ENCODE results near the gene DAND5. TPM values are rescaled to one million over a fixed set of nuclear protein-coding genes. Genes with fewer than 3 reads are reported as not detected.
"Not testable (repeated sequence)": the region's sequence is repeated elsewhere in the genome, so short reads cannot be mapped to it uniquely, and the experiment has no call there.

The DAND5 gene
- total and polyA plus RNA-seq, 9 donors = 0.11 to 0.15 TPM; not detected in 7

- peak in 2 of 5 donors; percentile 45 to 49 for DNase-seq
- peak overlapping the region in 1 of 2 donors; percentile 27 for H3K27ac ChIP-seq
- WGBS, 3 donors = 16 to 28% (median 17%) methylated on average over 11 of the region's 11 CpGs
- no peaks in the 10 kb centered on the region for H3K36me3 ChIP-seq
- H3K9me3 ChIP-seq = no peaks in the 10 kb centered on the region
- H3K4me1 ChIP-seq (ENCODE audit: insufficient read depth) = peaks cover 5% of the 10 kb centered on the region
- TF ChIP-seq EP300 (IDR thresholded peaks at IDR 0.05) (no peak), CTCF (IDR thresholded peaks at IDR 0.05) (no peak), POLR2A (IDR thresholded peaks at IDR 0.05) (no peak)
- H3K27me3 ChIP-seq = no peaks in the 10 kb centered on the region
- no peak overlapping the region for H3K4me3 ChIP-seq
- intact Hi-C loops (cut with DNase I) = no loop called here
These were observed 16.1 kb upstream of the DAND5 start for GRCh38 chr19:12953138-12953798.

GRCh38 chr19:12953799-12954611, 15.4 kb upstream of the DAND5 start:
- peak overlapping the region in 1 of 2 donors; percentile 27 for H3K27ac ChIP-seq

GRCh38 chr19:12954612-12954962, 14.8 kb upstream of the DAND5 start:
- H3K9me3 ChIP-seq = no peaks in the 10 kb centered on the region
- no peak for TF ChIP-seq POLR2A (IDR thresholded peaks at IDR 0.05)
- TF ChIP-seq CTCF (IDR thresholded peaks at IDR 0.05) = no peak
- TF ChIP-seq EP300 (IDR thresholded peaks at IDR 0.05) = no peak
- H3K27ac ChIP-seq = no peak overlapping the region
- WGBS, 3 donors = 7 to 24% (median 12%) methylated on average over 1 of the region's 1 CpG
- DNase-seq = no peak
- no peak overlapping the region for H3K4me3 ChIP-seq
- no peaks in the 10 kb centered on the region for H3K36me3 ChIP-seq
- H3K27me3 ChIP-seq = no peaks in the 10 kb centered on the region
- intact Hi-C loops (cut with DNase I) = no loop called here
- H3K4me1 ChIP-seq (ENCODE audit: insufficient read depth) = peaks cover 5% of the 10 kb centered on the region

More at GRCh38 chr19:12953799-12954611, 15.4 kb upstream of the DAND5 start:
- no peaks in the 10 kb centered on the region for H3K9me3 ChIP-seq
- TF ChIP-seq EP300 (IDR thresholded peaks at IDR 0.05) = no peak
- no peak for TF ChIP-seq CTCF (IDR thresholded peaks at IDR 0.05)
- TF ChIP-seq POLR2A (IDR thresholded peaks at IDR 0.05) = no peak
- 48 to 55% (median 49%) methylated on average over 12 of the region's 12 CpGs for WGBS, 3 donors
- no peaks in the 10 kb centered on the region for H3K36me3 ChIP-seq
- no peaks in the 10 kb centered on the region for H3K27me3 ChIP-seq
- peaks cover 5% of the 10 kb centered on the region for H3K4me1 ChIP-seq (ENCODE audit: insufficient read depth)
- intact Hi-C loops (cut with DNase I) = no loop called here
- no peak for DNase-seq
- no peak overlapping the region for H3K4me3 ChIP-seq

- DNase-seq; intact Hi-C loops (cut with DNase I); H3K27ac ChIP-seq; H3K4me3 ChIP-seq; H3K36me3 ChIP-seq; H3K27me3 ChIP-seq; H3K9me3 ChIP-seq; H3K4me1 ChIP-seq (ENCODE audit: insufficient read depth): not testable (repeated sequence)
- WGBS, 3 donors = 81 to 88% (median 87%) methylated on average over 9 of the region's 9 CpGs
These were observed 13.8 kb upstream of the DAND5 start for GRCh38 chr19:12955575-12955974.

DNA sequence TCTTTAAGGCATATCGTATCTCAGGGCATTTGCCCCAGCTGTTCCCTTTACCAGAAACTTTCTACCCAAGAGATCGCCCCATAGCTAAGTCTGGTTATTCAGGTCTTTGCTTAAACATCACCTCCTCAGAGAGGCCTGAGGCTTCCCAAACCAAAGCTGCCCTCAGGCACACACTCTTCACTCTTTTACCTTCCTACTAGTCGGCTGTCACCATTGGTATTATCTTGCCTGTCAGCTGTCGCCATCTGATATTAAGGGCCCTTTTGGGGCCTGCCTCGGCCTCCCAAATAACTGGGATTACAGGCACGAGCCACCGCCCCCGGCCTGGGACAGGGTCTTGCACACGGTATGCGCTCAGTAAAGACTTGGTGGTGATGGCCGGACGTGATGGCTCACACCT, 13.4 kb upstream of the DAND5 start:
- 50 to 58% (median 57%) methylated on average over 12 of the region's 12 CpGs for WGBS, 3 donors
- Histone ChIP-seq H3K36me3 (no peaks in the 10 kb centered on the region), H3K4me1 (ENCODE audit: insufficient read depth) (peaks cover 5% of the 10 kb centered on the region), H3K27me3 (no peaks in the 10 kb centered on the region), H3K4me3 (peak overlapping the region; percentile 76), H3K27ac (no peak overlapping the region), H3K9me3 (no peaks in the 10 kb centered on the region)
- TF ChIP-seq EP300 (IDR thresholded peaks at IDR 0.05) = no peak
- TF ChIP-seq CTCF (IDR thresholded peaks at IDR 0.05) = no peak
- no peak for TF ChIP-seq POLR2A (IDR thresholded peaks at IDR 0.05)
- intact Hi-C loops (cut with DNase I) = no loop called here
- no peak for DNase-seq

Data from ovary (tissue), 9 donors.